ENCODE results near the gene TRAPPC2.

TRAPPC2 gene

DNA sequence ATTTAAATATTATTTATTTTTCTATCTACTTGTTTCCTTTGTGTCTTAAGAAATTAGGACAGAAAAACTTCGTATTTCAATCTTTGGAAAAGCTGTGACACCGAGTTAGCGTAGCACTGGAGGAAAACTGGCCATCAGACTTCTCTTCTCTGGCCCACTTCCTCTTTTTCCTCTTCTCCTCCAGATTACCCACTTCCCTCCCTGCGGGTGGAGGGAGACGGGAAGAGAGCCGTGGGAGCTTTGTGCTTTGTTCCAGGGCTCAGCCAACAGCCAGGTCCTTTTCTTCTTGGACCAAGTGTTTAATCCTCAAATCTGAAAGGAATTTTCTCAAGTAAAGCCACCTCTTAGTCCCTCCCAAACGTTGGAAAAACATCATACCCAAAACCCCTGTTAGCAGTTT is 29.9 kb upstream of the TRAPPC2 start:
- H3K4me1 ChIP-seq (ENCODE audit: control insufficient read depth, low read length), result peaks cover 8% of the 10 kb centered on the region
- H3F3A ChIP-seq (ENCODE audit: control insufficient read depth, insufficient read depth), result peaks cover 4% of the 10 kb centered on the region; the same call in 1 of the 2 replicates
- H3K9me2 ChIP-seq (replicated peaks; ENCODE audit: control insufficient read depth, low read length), result no peaks in the 10 kb centered on the region
- no peaks in the 10 kb centered on the region for H3K79me2 ChIP-seq (ENCODE audit: control insufficient read depth, low read length)
- peaks cover 90% of the 10 kb centered on the region for H3K36me3 ChIP-seq (ENCODE audit: control insufficient read depth, low read length)
- no peak overlapping the region for H3K4me3 ChIP-seq (ENCODE audit: low read length)
- H3K9me3 ChIP-seq (ENCODE audit: control insufficient read depth, insufficient read depth, low read length), result no peaks in the 10 kb centered on the region
- no peaks in the 10 kb centered on the region for H4K20me1 ChIP-seq (ENCODE audit: control insufficient read depth, insufficient read depth, low read depth, low read length)
- TF ChIP-seq CTCF (IDR thresholded peaks at IDR 0.05; ENCODE audit: low read depth, low read length, poor library complexity, severe bottlenecking) (no peak), EZH2phosphoT487 (IDR thresholded peaks at IDR 0.05; ENCODE audit: borderline replicate concordance, low read length) (no peak)
- H3K4me2 ChIP-seq (ENCODE audit: low read length), result no peak overlapping the region
- H3K27ac ChIP-seq (ENCODE audit: low read depth, low read length), result no peak overlapping the region
- no peaks in the 10 kb centered on the region for H3K27me3 ChIP-seq (ENCODE audit: control insufficient read depth, low read length)

GRCh38 chrX:13763489-13763888 is 29.1 kb upstream of the TRAPPC2 start:
- Histone ChIP-seq H4K20me1 (ENCODE audit: control insufficient read depth, insufficient read depth, low read depth, low read length) (no peaks in the 10 kb centered on the region), H3K4me2 (ENCODE audit: low read length) (no peak overlapping the region), H3F3A (ENCODE audit: control insufficient read depth, insufficient read depth) (peaks cover 10% of the 10 kb centered on the region; the same call in 1 of the 2 replicates), H3K27me3 (ENCODE audit: control insufficient read depth, low read length) (no peaks in the 10 kb centered on the region), H3K4me3 (ENCODE audit: low read length) (no peak overlapping the region), H3K27ac (ENCODE audit: low read depth, low read length) (no peak overlapping the region), H3K9me3 (ENCODE audit: control insufficient read depth, insufficient read depth, low read length) (no peaks in the 10 kb centered on the region), H3K36me3 (ENCODE audit: control insufficient read depth, low read length) (peaks cover 87% of the 10 kb centered on the region), H3K4me1 (ENCODE audit: control insufficient read depth, low read length) (peaks cover 16% of the 10 kb centered on the region), H3K9me2 (replicated peaks; ENCODE audit: control insufficient read depth, low read length) (no peaks in the 10 kb centered on the region), H3K79me2 (ENCODE audit: control insufficient read depth, low read length) (no peaks in the 10 kb centered on the region)
- TF ChIP-seq CTCF (IDR thresholded peaks at IDR 0.05; ENCODE audit: low read depth, low read length, poor library complexity, severe bottlenecking), result no peak
- TF ChIP-seq EZH2phosphoT487 (IDR thresholded peaks at IDR 0.05; ENCODE audit: borderline replicate concordance, low read length), result no peak

DNA sequence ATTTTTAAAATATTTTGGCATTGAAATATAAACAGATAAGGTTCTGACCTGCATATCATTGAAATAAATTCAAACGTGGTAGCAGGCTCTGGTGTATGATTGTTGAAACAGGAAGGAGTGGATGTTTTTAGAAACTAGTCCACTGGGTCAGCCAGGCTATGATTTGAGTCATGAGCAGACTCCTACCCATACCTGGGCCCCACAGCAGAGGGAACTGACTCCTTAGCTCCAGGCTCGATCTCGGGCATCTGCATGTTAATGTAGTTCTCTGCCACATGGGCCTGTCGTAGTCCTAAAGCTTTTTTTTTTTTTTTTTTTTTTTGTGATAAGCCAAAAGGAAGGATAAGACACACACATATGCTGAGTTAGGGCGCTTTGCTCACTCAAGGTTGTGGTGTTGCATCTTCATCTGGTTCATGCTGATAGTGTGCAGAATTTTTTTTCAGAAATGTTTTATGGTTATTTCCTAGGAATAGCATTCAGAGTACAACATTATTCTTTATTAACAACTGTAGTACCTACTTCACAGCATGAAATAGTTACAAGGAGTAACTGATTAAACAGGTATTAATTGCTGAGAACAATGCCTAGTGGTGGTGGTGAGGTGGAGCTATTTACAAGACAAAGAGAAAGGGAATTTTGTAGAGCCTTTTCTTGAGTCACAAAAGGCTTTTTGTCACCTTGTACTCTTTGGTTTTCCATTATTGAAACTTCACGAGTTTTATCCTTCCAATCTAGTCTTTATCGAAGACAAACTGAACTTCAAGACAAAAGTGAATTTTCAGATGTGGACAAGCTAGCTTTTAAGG is 27.4 kb upstream of the TRAPPC2 start:
- no peak overlapping the region for H3K4me2 ChIP-seq (ENCODE audit: low read length)
- no peak overlapping the region for H3K27ac ChIP-seq (ENCODE audit: low read depth, low read length)
- H3K9me2 ChIP-seq (replicated peaks; ENCODE audit: control insufficient read depth, low read length), result no peaks in the 10 kb centered on the region
- no peaks in the 10 kb centered on the region for H4K20me1 ChIP-seq (ENCODE audit: control insufficient read depth, insufficient read depth, low read depth, low read length)
- no peaks in the 10 kb centered on the region for H3K9me3 ChIP-seq (ENCODE audit: control insufficient read depth, insufficient read depth, low read length)
- TF ChIP-seq CTCF (IDR thresholded peaks at IDR 0.05; ENCODE audit: low read depth, low read length, poor library complexity, severe bottlenecking) (no peak), EZH2phosphoT487 (IDR thresholded peaks at IDR 0.05; ENCODE audit: borderline replicate concordance, low read length) (no peak)
- H3K4me1 ChIP-seq (ENCODE audit: control insufficient read depth, low read length), result peaks cover 31% of the 10 kb centered on the region
- no peaks in the 10 kb centered on the region for H3K79me2 ChIP-seq (ENCODE audit: control insufficient read depth, low read length)
- H3F3A ChIP-seq (ENCODE audit: control insufficient read depth, insufficient read depth), result peaks cover 20% of the 10 kb centered on the region
- no peaks in the 10 kb centered on the region for H3K27me3 ChIP-seq (ENCODE audit: control insufficient read depth, low read length)
- peaks cover 90% of the 10 kb centered on the region for H3K36me3 ChIP-seq (ENCODE audit: control insufficient read depth, low read length)
- H3K4me3 ChIP-seq (ENCODE audit: low read length), result no peak overlapping the region

All from DOHH2 (cell line).